PC-9 (cell line): Measurements from ENCODE around the gene AMIGO1. TPM values are rescaled to one million over a fixed set of nuclear protein-coding genes. Genes with fewer than 3 reads are reported as not detected.

ENCODE experiments used
- BruUV-seq: library from RNA; stranded (reverse); fragments of 400-500 nt; replicated peaks from 2 replicates; lab custom pipeline; 2021; lab: Mats Ljungman, UMichigan
- CTCF ChIA-PET: fragments of 300-600 bp; sonication (Branson Sonifier 250); formaldehyde crosslinking; loops from one replicate; lab custom pipeline; 2022; ENCODE audit warnings: antibody characterized with exemption; lab: Charles Lee
- POLR2A ChIA-PET: fragments of 300-600 bp; sonication (Branson Sonifier 250); formaldehyde crosslinking; loops from one replicate; lab custom pipeline; 2022; ENCODE audit warnings: antibody characterized with exemption; ENCODE audit not compliant: unreplicated experiment; lab: Charles Lee
- DNase-seq, 2 experiments: peaks; one replicate each; pipeline versions ENCODE4 v3.0.0 to v3.0.0-alpha.2; 2015 to 2022; ENCODE audit warnings: mixed read lengths in 1 of 2
- H2AFZ ChIP-seq: fragments of 200-600 bp; sonication (generic); 2 replicates; pipeline ENCODE4 v1.8.1; 2017; ENCODE audit warnings: antibody characterized with exemption
- H3F3A ChIP-seq: fragments of 200-600 bp; sonication (generic); 2 replicates; pipeline ENCODE4 v1.8.1; 2017; ENCODE audit warnings: antibody characterized with exemption, mild to moderate bottlenecking, low read depth; ENCODE audit not compliant: insufficient read depth
- H3K27ac ChIP-seq: fragments of 200-600 bp; sonication (generic); 2 replicates; pipeline ENCODE4 v1.6.1; 2016; ENCODE audit warnings: mixed run types
- H3K27me3 ChIP-seq: fragments of 200-600 bp; sonication (generic); 2 replicates; pipeline ENCODE4 v1.6.1; 2016; ENCODE audit warnings: low read depth, mixed run types; ENCODE audit not compliant: insufficient read depth
- H3K36me3 ChIP-seq: fragments of 200-600 bp; sonication (generic); 2 replicates; pipeline ENCODE4 v1.6.1; 2016; ENCODE audit warnings: low read depth, mixed run types
- H3K4me1 ChIP-seq: fragments of 200-600 bp; sonication (generic); replicated peaks from 2 replicates; pipeline ENCODE4 v1.6.1; 2016; ENCODE audit warnings: mixed run types; ENCODE audit not compliant: insufficient read depth
- H3K4me2 ChIP-seq: fragments of 200-600 bp; sonication (generic); 2 replicates; pipeline ENCODE4 v1.6.1; 2017; ENCODE audit warnings: mixed run types
- H3K4me3 ChIP-seq: fragments of 200-600 bp; sonication (generic); 2 replicates; pipeline ENCODE4 v1.6.1; 2016; ENCODE audit warnings: mixed run types
- H3K79me2 ChIP-seq: fragments of 200-600 bp; sonication (generic); 2 replicates; pipeline ENCODE4 v1.6.1; 2017; ENCODE audit warnings: low read depth, mixed run types
- H3K9me2 ChIP-seq: fragments of 200-600 bp; sonication (generic); 2 replicates; pipeline ENCODE4 v1.8.1; 2017; ENCODE audit warnings: mild to moderate bottlenecking; ENCODE audit not compliant: insufficient read depth
- H3K9me3 ChIP-seq: fragments of 200-600 bp; sonication (generic); 2 replicates; pipeline ENCODE4 v1.8.1; 2016; ENCODE audit warnings: low read depth; ENCODE audit not compliant: insufficient read depth
- H4K20me1 ChIP-seq: fragments of 200-600 bp; sonication (generic); 2 replicates; pipeline ENCODE4 v1.8.1; 2017; ENCODE audit not compliant: insufficient read depth
- CTCF ChIP-seq: fragments of 200-600 bp; sonication (generic); conservative IDR thresholded peaks from 2 replicates; pipeline ENCODE4 v1.6.1; 2017; ENCODE audit warnings: mixed run types, antibody characterized with exemption, mild to moderate bottlenecking, moderate library complexity
- EZH2 ChIP-seq: fragments of 200-600 bp; sonication (generic); IDR thresholded peaks from 2 replicates; pipeline ENCODE4 v1.8.0; 2017; ENCODE audit warnings: antibody characterized with exemption, low read depth
- intact Hi-C: fragments of 100-400 bp; cut with micrococcal nuclease; formaldehyde crosslinking; loops from one replicate; pipeline ENCODE4 v1.10.0; 2022; ENCODE audit not compliant: unreplicated experiment
- total RNA-seq: library from RNA; stranded (reverse); gene quantifications from 2 replicates; pipeline ENCODE4 v1.2.3, GENCODE V29; 2021

Gene AMIGO1
- total RNA-seq, 1 experiment from 2014 or later: 4.2 TPM

- H3K36me3 ChIP-seq: no peaks in the 10 kb centered on the region
- POLR2A ChIA-PET: no interaction called here
- H3K4me1 ChIP-seq: 0 out of 2 replicates have a peak, but pooled peaks cover 3% of the 10 kb centered on the region
- H2AFZ ChIP-seq: no peak overlapping the region
- no peak overlapping the region for H3K27ac ChIP-seq
- TF ChIP-seq CTCF: no peak
- peaks cover 24% of the 10 kb centered on the region for H3K27me3 ChIP-seq
- no peaks in the 10 kb centered on the region for H4K20me1 ChIP-seq
- H3K4me3 ChIP-seq: no peak overlapping the region
- CTCF ChIA-PET: no interaction called here
- no peaks in the 10 kb centered on the region for H3K79me2 ChIP-seq
- intact Hi-C loops: no loop called here
- no peak overlapping the region for H3K4me2 ChIP-seq
- no peaks in the 10 kb centered on the region for H3K9me3 ChIP-seq
- peaks cover 4% of the 10 kb centered on the region; the same call in 1 of the 2 replicates for H3K9me2 ChIP-seq
- no peaks in the 10 kb centered on the region for H3F3A ChIP-seq
- no peak for DNase-seq
- BruUV-seq: no TSS peak
Measured at GRCh38 chr1:109541102-109541501, 31.6 kb upstream of the AMIGO1 start.

GRCh38 chr1:109539676-109540075, 30.1 kb upstream of the AMIGO1 start, which contains the start of gene GPR61:
Gene GPR61 (plus strand): TSS chr1:109539872. CDS start chr1:109543023, 3,151 bp downstream.
- Histone ChIP-seq H3K4me3 (no peak within 1 kb of the TSS), H3K4me1 (no peaks in the 10 kb centered on the region), H3K36me3 (no peaks in the 10 kb centered on the region), H3K79me2 (no peaks in the 10 kb centered on the region), H3F3A (no peaks in the 10 kb centered on the region), H3K9me2 (peaks cover 4% of the 10 kb centered on the region; the same call in 1 of the 2 replicates), H4K20me1 (no peaks in the 10 kb centered on the region), H3K27ac (no peak within 1 kb of the TSS), H3K9me3 (no peaks in the 10 kb centered on the region), H3K27me3 (peaks cover 24% of the 10 kb centered on the region), H2AFZ (no peak within 1 kb of the TSS), H3K4me2 (no peak within 1 kb of the TSS)
- no peak for TF ChIP-seq EZH2
- TF ChIP-seq CTCF: no peak
- ChIA-PET POLR2A (no interaction called here), CTCF (no interaction called here)
- intact Hi-C loops: no loop called here
- DNase-seq: no peak
- no TSS peak for BruUV-seq

GRCh38 chr1:109538827-109539555, 29.5 kb upstream of the AMIGO1 start:
- H3K4me1 ChIP-seq: no peaks in the 10 kb centered on the region
- H3K27me3 ChIP-seq: peaks cover 24% of the 10 kb centered on the region
- H3K79me2 ChIP-seq: no peaks in the 10 kb centered on the region
- peaks cover 4% of the 10 kb centered on the region; the same call in 1 of the 2 replicates for H3K9me2 ChIP-seq
- no peak overlapping the region for H3K4me3 ChIP-seq
- TF ChIP-seq EZH2 (no peak), CTCF (no peak)
- no peaks in the 10 kb centered on the region for H3K36me3 ChIP-seq
- H4K20me1 ChIP-seq: no peaks in the 10 kb centered on the region
- no peak for DNase-seq
- H3F3A ChIP-seq: no peaks in the 10 kb centered on the region
- intact Hi-C loops: no loop called here
- H2AFZ ChIP-seq: no peak overlapping the region
- BruUV-seq: no TSS peak
- no peak overlapping the region for H3K4me2 ChIP-seq
- POLR2A ChIA-PET: interaction anchor here (0.6 kb wide), 1 partner anchor 30 kb away, joined by 6 read pairs; the partner anchor contains the start of gene AMIGO1
- CTCF ChIA-PET: no interaction called here
- H3K9me3 ChIP-seq: no peaks in the 10 kb centered on the region
- no peak overlapping the region for H3K27ac ChIP-seq
